ENCODE data around the gene THAP5.

DNA sequence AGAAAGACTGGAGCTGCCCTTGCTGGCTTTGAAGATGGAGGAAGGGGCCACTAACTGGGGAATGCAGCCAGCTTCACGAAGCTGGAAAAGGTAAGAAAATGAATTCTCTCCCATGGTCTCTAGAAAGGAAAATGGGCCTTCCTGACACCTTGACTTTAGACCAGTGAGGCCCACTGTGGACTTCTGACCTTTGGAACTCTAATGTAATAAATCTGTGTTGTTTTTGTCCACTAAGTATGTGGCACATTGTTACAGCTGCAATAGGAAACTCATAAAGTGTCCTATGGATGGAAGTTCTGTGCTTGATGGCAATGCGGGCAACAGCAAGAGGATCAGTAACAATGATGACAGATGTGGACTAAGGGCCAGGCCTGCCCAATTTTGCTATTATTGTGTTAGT, 21.1 kb upstream of the THAP5 start:
- TF ChIP-seq FOXJ3 (CRISPR knock-in tag; IDR thresholded peaks at IDR 0.05) (no peak), YY1 (IDR thresholded peaks at IDR 0.05; ENCODE audit: low read depth) (no peak), ELF1 (IDR thresholded peaks at IDR 0.05) (no peak)
- TF ChIP-seq, protein P1, sequence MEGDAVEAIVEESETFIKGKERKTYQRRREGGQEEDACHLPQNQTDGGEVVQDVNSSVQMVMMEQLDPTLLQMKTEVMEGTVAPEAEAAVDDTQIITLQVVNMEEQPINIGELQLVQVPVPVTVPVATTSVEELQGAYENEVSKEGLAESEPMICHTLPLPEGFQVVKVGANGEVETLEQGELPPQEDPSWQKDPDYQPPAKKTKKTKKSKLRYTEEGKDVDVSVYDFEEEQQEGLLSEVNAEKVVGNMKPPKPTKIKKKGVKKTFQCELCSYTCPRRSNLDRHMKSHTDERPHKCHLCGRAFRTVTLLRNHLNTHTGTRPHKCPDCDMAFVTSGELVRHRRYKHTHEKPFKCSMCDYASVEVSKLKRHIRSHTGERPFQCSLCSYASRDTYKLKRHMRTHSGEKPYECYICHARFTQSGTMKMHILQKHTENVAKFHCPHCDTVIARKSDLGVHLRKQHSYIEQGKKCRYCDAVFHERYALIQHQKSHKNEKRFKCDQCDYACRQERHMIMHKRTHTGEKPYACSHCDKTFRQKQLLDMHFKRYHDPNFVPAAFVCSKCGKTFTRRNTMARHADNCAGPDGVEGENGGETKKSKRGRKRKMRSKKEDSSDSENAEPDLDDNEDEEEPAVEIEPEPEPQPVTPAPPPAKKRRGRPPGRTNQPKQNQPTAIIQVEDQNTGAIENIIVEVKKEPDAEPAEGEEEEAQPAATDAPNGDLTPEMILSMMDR (IDR thresholded peaks at IDR 0.05): no peak
